K562 (cell line): ENCODE data around the gene KNCN. TPM values are rescaled to one million over a fixed set of nuclear protein-coding genes. Genes with fewer than 3 reads are reported as not detected.

ENCODE experiments used
- CHD7 ChIP-seq: fragments of 200-600 bp; sonication (generic); IDR thresholded peaks from one replicate; pipeline ENCODE4 v1.6.1; 2012; ENCODE audit warnings: mild to moderate bottlenecking, low read depth, low read length, inconsistent platforms
- CTBP1 ChIP-seq: fragments of 450-650 bp; IDR thresholded peaks from 2 replicates; pipeline ENCODE4 v1.6.1; 2016; ENCODE audit warnings: borderline replicate concordance
- DEAF1 ChIP-seq: fragments of 450-650 bp; formaldehyde crosslinking; IDR thresholded peaks from 2 replicates; pipeline ENCODE4 v1.4.0; 2020; ENCODE audit warnings: mild to moderate bottlenecking, moderate library complexity
- GMEB1 ChIP-seq: fragments of 250-450 bp; sonication (Bioruptor Pico); IDR thresholded peaks from 2 replicates; pipeline ENCODE4 v1.4.0; 2020; ENCODE audit warnings: mild to moderate bottlenecking
- HMGN3 ChIP-seq: IDR thresholded peaks from 2 replicates; pipeline ENCODE4 v1.6.1; 2011; ENCODE audit warnings: borderline replicate concordance, low read depth, mild to moderate bottlenecking, mixed read lengths, low read length; ENCODE audit not compliant: insufficient read length; ENCODE audit errors: extremely low read depth
- MAZ ChIP-seq, 2 experiments: fragments of 450-650 bp in 1 of 2; sonication (generic) in 1 of 2; formaldehyde crosslinking; IDR thresholded peaks in 1 of 2; conservative IDR thresholded peaks in 1 of 2; 2 replicates each; pipeline versions ENCODE4 v1.4.0 to v1.5.0; 2020; ENCODE audit warnings: mild to moderate bottlenecking in 1 of 2, missing genetic modification reagents in 1 of 2
- SIRT6 ChIP-seq: IDR thresholded peaks from one replicate; pipeline ENCODE4 v1.6.1; 2012; ENCODE audit warnings: low read depth, mild to moderate bottlenecking, control low read depth, inconsistent platforms, low read length, moderate library complexity
- SMARCB1 ChIP-seq: IDR thresholded peaks from 2 replicates; pipeline ENCODE4 v1.6.1; 2011; ENCODE audit warnings: improper control_type of control experiment, low read depth; ENCODE audit not compliant: insufficient read length
- ZNF12 ChIP-seq: sonication (generic); formaldehyde crosslinking; IDR thresholded peaks from 2 replicates; pipeline ENCODE4 v1.4.0; 2020; ENCODE audit warnings: mild to moderate bottlenecking, missing genetic modification reagents
- polyA plus RNA-seq, 8 experiments: library from polyadenylated mRNA; depleted of rRNA in 4 of 8; stranded (reverse) in 5 of 8; unstranded in 3 of 8; fragments of >200 nt; fragmentation: Nextera tagmentation in 2 of 8; fragmentation: Illumina TruSeq in 1 of 8; extraction: Ambion mirVana in 2 of 8; extraction: Trizol in 1 of 8; gene quantifications; 2 replicates each; pipeline versions ENCODE4 v1.2.1 to v1.2.3, GENCODE V29; 2011 to 2014; ENCODE audit warnings: inconsistent platforms in 1 of 8, missing spikeins in 1 of 8
- total RNA-seq, 7 experiments: library from RNA; depleted of rRNA in 6 of 7; stranded (reverse); fragments of >200 nt in 6 of 7; fragmentation: Illumina TruSeq in 2 of 7; extraction: Trizol in 2 of 7; gene quantifications; 2 replicates each; pipeline versions ENCODE4 v1.2.1 to v1.2.3, GENCODE V29; 2011 to 2021; ENCODE audit warnings: low replicate concordance in 1 of 7

The KNCN gene
- total and polyA plus RNA-seq, 9 of the 15 experiments (the other 6 are each of a cell fraction or from before 2014, with no cell fraction given): not detected

- no peak for TF ChIP-seq GMEB1 (CRISPR knock-in tag)
- TF ChIP-seq DEAF1 (CRISPR knock-in tag): peak; percentile 50; the same call in 1 of the 2 replicates
- TF ChIP-seq SMARCB1: no peak
- no peak for TF ChIP-seq HMGN3
- no peak for TF ChIP-seq SIRT6
- TF ChIP-seq CHD7: no peak
- TF ChIP-seq CTBP1: peak; percentile 39; the same call in 1 of the 2 replicates
- TF ChIP-seq MAZ (CRISPR knock-in tag; conservative IDR thresholded peaks at IDR 0.05 in 1 of 2, IDR thresholded peaks at IDR 0.05 in 1 of 2): no peak
- TF ChIP-seq ZNF12 (CRISPR knock-in tag): 0 out of 2 replicates have a peak, but pooled peaks have one; percentile 28
Observed at GRCh38 chr1:46547481-46548383, 3.7 kb downstream of the KNCN start (continued).
